HG03159 (cell line): ENCODE results near the gene CLIC2.
A peak's percentile ranks its signal among the peaks of the same experiment; 100 is the strongest.
"Not testable (repeated sequence)": the region's sequence is repeated elsewhere in the genome, so short reads cannot be mapped to it uniquely, and the experiment has no call there.

Experiments used
- ATAC-seq: cut with Tn5 transposase; IDR thresholded peaks from one replicate; pipeline ENCODE4 v1.9.1; 2021; ENCODE audit warnings: mild to moderate bottlenecking, moderate library complexity; ENCODE audit not compliant: unreplicated experiment

Gene CLIC2

GRCh38 chrX:155334486-155335336, at the start of gene CLIC2:
CLIC2 (minus strand) TSS chrX:155334614; CDS start chrX:155334427, 187 bp downstream.
- ATAC-seq: peak; percentile 56

GRCh38 chrX:155382529-155382967, 48.1 kb upstream of the CLIC2 start:
- peak; percentile 47 for ATAC-seq

- ATAC-seq: peak; percentile 73
These were observed 47.6 kb upstream of the CLIC2 start, which contains the start of gene F8A2 for GRCh38 chrX:155381843-155382528. F8A2 (plus strand) TSS chrX:155382095; CDS start chrX:155382115, 20 bp downstream.

GRCh38 chrX:155379802-155380201, 45.4 kb upstream of the CLIC2 start:
- not testable (repeated sequence) for ATAC-seq

GRCh38 chrX:155373777-155374458, 39.5 kb upstream of the CLIC2 start:
- ATAC-seq: peak; percentile 57

- ATAC-seq: not testable (repeated sequence)
These were observed 29.3 kb upstream of the CLIC2 start for GRCh38 chrX:155363712-155364111.

GRCh38 chrX:155349448-155349847, 15.0 kb upstream of the CLIC2 start:
- not testable (repeated sequence) for ATAC-seq

GRCh38 chrX:155345689-155346088, 11.3 kb upstream of the CLIC2 start:
- not testable (repeated sequence) for ATAC-seq

GRCh38 chrX:155335337-155335712, 911 bp upstream of the CLIC2 start:
- ATAC-seq: not testable (repeated sequence)

- no peak for ATAC-seq
These were observed 792 bp downstream of the CLIC2 start for GRCh38 chrX:155333544-155334100.

- no peak for ATAC-seq
These were observed 3.4 kb downstream of the CLIC2 start for GRCh38 chrX:155330992-155331391.

- no peak for ATAC-seq
These were observed 5.1 kb downstream of the CLIC2 start for GRCh38 chrX:155329293-155329692.

- ATAC-seq: no peak
These were observed 7.8 kb downstream of the CLIC2 start for GRCh38 chrX:155326610-155327009.

- no peak for ATAC-seq
These were observed 20.2 kb downstream of the CLIC2 start for GRCh38 chrX:155314260-155314659.

GRCh38 chrX:155313766-155314165, 20.6 kb downstream of the CLIC2 start:
- ATAC-seq: no peak

- no peak for ATAC-seq
These were observed 40.6 kb downstream of the CLIC2 start for GRCh38 chrX:155293771-155294170.

GRCh38 chrX:155279873-155280272, 54.5 kb downstream of the CLIC2 start:
- ATAC-seq: no peak

- ATAC-seq: no peak
These were observed 63.4 kb downstream of the CLIC2 start for GRCh38 chrX:155270969-155271368.

- ATAC-seq: not testable (repeated sequence)
These were observed 66.4 kb downstream of the CLIC2 start for GRCh38 chrX:155267995-155268394.

GRCh38 chrX:155266439-155266838, 68.0 kb downstream of the CLIC2 start:
- no peak for ATAC-seq
